ENCODE results near the gene HSF4. TPM values are rescaled to one million over a fixed set of nuclear protein-coding genes. Genes with fewer than 3 reads are reported as not detected.
A peak's percentile ranks its signal among the peaks of the same experiment; 100 is the strongest.
"Not testable (repeated sequence)": the region's sequence is repeated elsewhere in the genome, so short reads cannot be mapped to it uniquely, and the experiment has no call there.

Gene HSF4
- total RNA-seq: 1.3 and 2.0 TPM in 2 replicates

GRCh38 chr16:67164599-67165061 lies at the start of gene HSF4:
HSF4 (plus strand) TSS chr16:67164745; CDS start chr16:67164812, 67 bp downstream.
- peak in 1 of 2 donors; percentile 20 for DNase-seq (ENCODE audit: low read depth in 2 of 2)

- DNase-seq (ENCODE audit: low read depth in 2 of 2): no peak
Measured at GRCh38 chr16:67114793-67115192, 49.8 kb upstream of the HSF4 start.

- DNase-seq (ENCODE audit: low read depth in 2 of 2): peak in 1 of 2 donors; percentile 59
Measured at GRCh38 chr16:67115639-67116038, 48.9 kb upstream of the HSF4 start.

- DNase-seq (ENCODE audit: low read depth in 2 of 2): peak; percentile 19 to 38
Measured at GRCh38 chr16:67116388-67117311, 47.9 kb upstream of the HSF4 start.

- no peak for DNase-seq (ENCODE audit: low read depth in 2 of 2)
Measured at GRCh38 chr16:67117716-67118115, 46.8 kb upstream of the HSF4 start.

- DNase-seq (ENCODE audit: low read depth in 2 of 2): no peak
Measured at GRCh38 chr16:67120025-67120424, 44.5 kb upstream of the HSF4 start.

- not testable (repeated sequence) for DNase-seq (ENCODE audit: low read depth in 2 of 2)
Measured at GRCh38 chr16:67122799-67123198, 41.7 kb upstream of the HSF4 start.

GRCh38 chr16:67128417-67128816 lies 36.1 kb upstream of the HSF4 start:
- DNase-seq (ENCODE audit: low read depth in 2 of 2): no peak

- no peak for DNase-seq (ENCODE audit: low read depth in 2 of 2)
Measured at GRCh38 chr16:67128887-67129286, 35.7 kb upstream of the HSF4 start.

GRCh38 chr16:67129422-67129821 lies 35.1 kb upstream of the HSF4 start:
- no peak for DNase-seq (ENCODE audit: low read depth in 2 of 2)

GRCh38 chr16:67137605-67138004 lies 26.9 kb upstream of the HSF4 start:
- DNase-seq (ENCODE audit: low read depth in 2 of 2): peak in 1 of 2 donors; percentile 76

- DNase-seq (ENCODE audit: low read depth in 2 of 2): no peak
Measured at GRCh38 chr16:67141391-67141790, 23.2 kb upstream of the HSF4 start.

- no peak for DNase-seq (ENCODE audit: low read depth in 2 of 2)
Measured at GRCh38 chr16:67142342-67142741, 22.2 kb upstream of the HSF4 start.

- DNase-seq (ENCODE audit: low read depth in 2 of 2): no peak
Measured at GRCh38 chr16:67144943-67145342, 19.6 kb upstream of the HSF4 start.

- no peak for DNase-seq (ENCODE audit: low read depth in 2 of 2)
Measured at GRCh38 chr16:67145746-67146145, 18.8 kb upstream of the HSF4 start.

GRCh38 chr16:67146523-67147357 lies 17.8 kb upstream of the HSF4 start:
- no peak for DNase-seq (ENCODE audit: low read depth in 2 of 2)

- DNase-seq (ENCODE audit: low read depth in 2 of 2): no peak
Measured at GRCh38 chr16:67147437-67148140, 17.0 kb upstream of the HSF4 start.

- no peak for DNase-seq (ENCODE audit: low read depth in 2 of 2)
Measured at GRCh38 chr16:67148221-67148620, 16.3 kb upstream of the HSF4 start.

GRCh38 chr16:67148656-67149275 lies 15.8 kb upstream of the HSF4 start:
- DNase-seq (ENCODE audit: low read depth in 2 of 2): no peak

GRCh38 chr16:67149276-67150046 lies 15.1 kb upstream of the HSF4 start:
- DNase-seq (ENCODE audit: low read depth in 2 of 2): no peak

Measured in lung microvascular endothelial cell (primary cell).